GM23338 (cell line): ENCODE measurements around the gene RALGPS1. TPM values are rescaled to one million over a fixed set of nuclear protein-coding genes. Genes with fewer than 3 reads are reported as not detected.

Experiments used
- ATAC-seq: fragments of 200-7000 bp; cut with Tn5 transposase; 3 replicates; pipeline ENCODE4 v1.9.1; 2020
- DNase-seq: peaks from one replicate; pipeline ENCODE4 v3.0.0-alpha.2; 2015; ENCODE audit warnings: low spot score
- H2AFZ ChIP-seq: fragments of 200-600 bp; sonication (generic); 2 replicates; pipeline ENCODE4 v1.8.0; 2016; ENCODE audit warnings: antibody characterized with exemption, mild to moderate bottlenecking, moderate library complexity
- H3F3A ChIP-seq: fragments of 200-600 bp; sonication (generic); replicated peaks from 2 replicates; pipeline ENCODE4 v1.8.0; 2017; ENCODE audit warnings: antibody characterized with exemption, mixed run types, low read depth
- H3K27ac ChIP-seq: fragments of 200-600 bp; sonication (generic); 2 replicates; pipeline ENCODE4 v1.6.1; 2016; ENCODE audit warnings: low read depth
- H3K27me3 ChIP-seq: fragments of 200-600 bp; sonication (generic); 2 replicates; pipeline ENCODE4 v1.8.0; 2016; ENCODE audit warnings: mild to moderate bottlenecking, mixed run types, moderate library complexity; ENCODE audit not compliant: insufficient read depth
- H3K36me3 ChIP-seq: fragments of 200-600 bp; sonication (generic); 2 replicates; pipeline ENCODE4 v1.8.0; 2016; ENCODE audit warnings: mild to moderate bottlenecking; ENCODE audit not compliant: insufficient read depth
- H3K4me1 ChIP-seq: fragments of 200-600 bp; sonication (generic); 2 replicates; pipeline ENCODE4 v1.8.0; 2016; ENCODE audit warnings: mild to moderate bottlenecking, moderate library complexity; ENCODE audit not compliant: insufficient read depth
- H3K4me2 ChIP-seq: fragments of 200-600 bp; sonication (generic); 2 replicates; pipeline ENCODE4 v1.7.1; 2017; ENCODE audit warnings: mixed run types
- H3K4me3 ChIP-seq: fragments of 200-600 bp; sonication (generic); 2 replicates; pipeline ENCODE4 v1.6.1; 2016; ENCODE audit warnings: mixed run types
- H3K79me2 ChIP-seq: fragments of 200-600 bp; sonication (generic); replicated peaks from 2 replicates; pipeline ENCODE4 v1.8.0; 2017; ENCODE audit warnings: mild to moderate bottlenecking; ENCODE audit not compliant: insufficient read depth
- H3K9me2 ChIP-seq: fragments of 200-600 bp; sonication (generic); 2 replicates; pipeline ENCODE4 v1.8.0; 2017; ENCODE audit not compliant: insufficient read depth
- H4K20me1 ChIP-seq: fragments of 200-600 bp; sonication (generic); replicated peaks from 2 replicates; pipeline ENCODE4 v1.8.0; 2017; ENCODE audit warnings: mild to moderate bottlenecking; ENCODE audit not compliant: insufficient read depth
- H3K27ac Mint-ChIP-seq: 2 replicates; pipeline ENCODE4 v1.8.0; 2020; ENCODE audit warnings: inconsistent platforms, mild to moderate bottlenecking, moderate library complexity, mixed read lengths
- H3K27me3 Mint-ChIP-seq: 3 replicates; pipeline ENCODE4 v1.8.0; 2022; ENCODE audit warnings: low read depth, mild to moderate bottlenecking, moderate library complexity, mixed read lengths, inconsistent platforms; ENCODE audit not compliant: insufficient read depth, poor library complexity
- H3K36me3 Mint-ChIP-seq: 3 replicates; pipeline ENCODE4 v1.8.0; 2021; ENCODE audit warnings: low read depth, mild to moderate bottlenecking, inconsistent platforms, moderate library complexity, mixed read lengths
- H3K4me1 Mint-ChIP-seq: 3 replicates; pipeline ENCODE4 v1.8.0; 2020; ENCODE audit warnings: mild to moderate bottlenecking, inconsistent platforms, mixed read lengths
- H3K4me3 Mint-ChIP-seq: 3 replicates; pipeline ENCODE4 v1.8.0; 2021; ENCODE audit warnings: moderate library complexity, mild to moderate bottlenecking, inconsistent platforms, mixed read lengths
- H3K9me3 Mint-ChIP-seq: 3 replicates; pipeline ENCODE4 v1.8.0; 2020; ENCODE audit warnings: moderate library complexity, mild to moderate bottlenecking, inconsistent platforms, mixed read lengths
- CTCF ChIP-seq, 2 experiments: fragments of 200-600 bp in 1 of 2; sonication (generic) in 1 of 2; conservative IDR thresholded peaks; 2 replicates each; pipeline versions ENCODE4 v1.5.1 to v1.6.1; 2016 to 2017; ENCODE audit warnings: antibody characterized with exemption in 2 of 2, low read depth in 2 of 2, mild to moderate bottlenecking in 2 of 2, moderate library complexity in 1 of 2
- JUNB ChIP-seq: IDR thresholded peaks from one replicate; pipeline ENCODE4 v1.6.1; 2016; ENCODE audit warnings: antibody characterized with exemption; ENCODE audit not compliant: unreplicated experiment
- ZNF331 ChIP-seq: fragments of 250-450 bp; sonication (Bioruptor Pico); IDR thresholded peaks from 2 replicates; pipeline ENCODE4 v1.5.0; 2020; ENCODE audit warnings: low read depth, mild to moderate bottlenecking, moderate library complexity
- polyA plus RNA-seq: library from polyadenylated mRNA; unstranded; fragments of >200 nt; fragmentation: Nextera tagmentation; extraction: Ambion mirVana; gene quantifications from 2 replicates; pipeline ENCODE4 v1.2.1, GENCODE V29; 2016
- total RNA-seq: library from RNA; depleted of rRNA; stranded (reverse); fragments of >200 nt; shearing (Covaris generic); gene quantifications from 2 replicates; pipeline ENCODE4 v1.2.3, GENCODE V29; 2014
- TF ChIP-seq, protein P1 (sequence below): IDR thresholded peaks from 2 replicates; pipeline ENCODE4 v1.6.1; 2016; ENCODE audit warnings: antibody characterized with exemption

Gene RALGPS1
- total and polyA plus RNA-seq, 2 experiments from 2014 or later, result 18.2 to 57.1 TPM

DNA sequence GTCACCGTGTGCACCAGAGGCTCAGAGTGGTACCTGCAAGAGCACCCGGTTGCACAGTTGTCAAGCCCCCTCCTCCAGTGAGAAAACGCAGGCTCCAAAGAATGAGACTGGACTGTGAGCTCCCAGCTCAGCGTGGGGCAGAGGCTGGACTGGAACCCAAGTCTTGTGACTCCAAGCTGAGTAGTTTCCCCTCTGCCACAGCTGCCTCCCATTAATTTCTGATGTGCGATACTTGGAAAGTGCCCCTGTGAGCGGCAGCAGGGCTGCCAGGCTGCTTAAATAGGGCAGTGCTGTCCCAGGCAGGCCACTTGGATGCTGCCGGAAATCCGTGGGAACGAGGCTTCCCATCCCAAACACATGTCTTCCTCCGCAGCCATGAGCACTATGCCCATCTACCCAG lies 270.1 kb downstream of the RALGPS1 start:
- DNase-seq, result no peak
- H3K9me3 Mint-ChIP-seq, result no peaks in the 10 kb centered on the region
- Histone ChIP-seq H3F3A (no peaks in the 10 kb centered on the region), H3K36me3 (no peaks in the 10 kb centered on the region), H3K27me3 (no peaks in the 10 kb centered on the region), H3K79me2 (no peaks in the 10 kb centered on the region), H3K9me2 (no peaks in the 10 kb centered on the region), H2AFZ (no peak overlapping the region), H3K4me2 (no peak overlapping the region), H3K4me3 (no peak overlapping the region), H3K4me1 (peaks cover 7% of the 10 kb centered on the region; the same call in 1 of the 2 replicates), H4K20me1 (no peaks in the 10 kb centered on the region; the same call in 1 of the 2 replicates), H3K27ac (no peak overlapping the region)
- peaks cover 3% of the 10 kb centered on the region; the same call in 1 of the 3 replicates for H3K36me3 Mint-ChIP-seq
- no peak for ATAC-seq
- peaks cover 12% of the 10 kb centered on the region for H3K4me1 Mint-ChIP-seq
- H3K4me3 Mint-ChIP-seq, result no peak overlapping the region
- H3K27me3 Mint-ChIP-seq, result peaks cover 6% of the 10 kb centered on the region
- no peak for TF ChIP-seq ZNF331 (CRISPR knock-in tag)
- TF ChIP-seq CTCF (conservative IDR thresholded peaks at IDR 0.05; ENCODE audit: low read depth in 2 of 2), result no peak
- TF ChIP-seq, protein P1, sequence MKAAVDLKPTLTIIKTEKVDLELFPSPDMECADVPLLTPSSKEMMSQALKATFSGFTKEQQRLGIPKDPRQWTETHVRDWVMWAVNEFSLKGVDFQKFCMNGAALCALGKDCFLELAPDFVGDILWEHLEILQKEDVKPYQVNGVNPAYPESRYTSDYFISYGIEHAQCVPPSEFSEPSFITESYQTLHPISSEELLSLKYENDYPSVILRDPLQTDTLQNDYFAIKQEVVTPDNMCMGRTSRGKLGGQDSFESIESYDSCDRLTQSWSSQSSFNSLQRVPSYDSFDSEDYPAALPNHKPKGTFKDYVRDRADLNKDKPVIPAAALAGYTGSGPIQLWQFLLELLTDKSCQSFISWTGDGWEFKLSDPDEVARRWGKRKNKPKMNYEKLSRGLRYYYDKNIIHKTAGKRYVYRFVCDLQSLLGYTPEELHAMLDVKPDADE, result no peak
- H3K27ac Mint-ChIP-seq, result no peak overlapping the region

DNA sequence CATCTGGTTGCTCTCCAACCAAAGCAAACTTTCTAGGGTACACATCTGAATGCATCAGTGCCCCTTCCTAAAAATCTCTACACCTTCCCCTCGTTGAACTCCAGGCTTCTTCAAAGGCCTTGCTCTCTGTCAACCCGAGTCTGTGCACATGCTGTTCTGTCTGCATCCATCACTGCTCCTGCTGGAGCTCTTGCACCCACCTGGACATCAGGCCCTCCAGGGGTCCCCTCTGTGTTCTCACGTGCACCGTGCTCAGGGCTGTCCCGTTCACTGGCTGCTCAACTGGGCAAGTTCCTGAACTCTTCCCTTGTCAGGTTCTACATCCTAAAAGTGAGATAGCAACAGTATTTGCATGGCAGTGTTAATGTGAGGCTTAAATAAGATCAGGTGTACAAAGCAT lies 270.6 kb downstream of the RALGPS1 start:
- Histone ChIP-seq H4K20me1 (no peaks in the 10 kb centered on the region), H3K4me2 (no peak overlapping the region), H3K36me3 (no peaks in the 10 kb centered on the region), H3K27ac (no peak overlapping the region), H3K9me2 (no peaks in the 10 kb centered on the region), H3K27me3 (no peaks in the 10 kb centered on the region), H3K79me2 (no peaks in the 10 kb centered on the region), H3K4me3 (no peak overlapping the region), H3F3A (no peaks in the 10 kb centered on the region), H2AFZ (no peak overlapping the region), H3K4me1 (peaks cover 7% of the 10 kb centered on the region; the same call in 1 of the 2 replicates)
- ATAC-seq, result no peak
- Mint-ChIP-seq H3K27ac (no peak overlapping the region), H3K27me3 (peaks cover 6% of the 10 kb centered on the region), H3K4me3 (no peak overlapping the region), H3K36me3 (peaks cover 3% of the 10 kb centered on the region; the same call in 1 of the 3 replicates), H3K4me1 (peaks cover 12% of the 10 kb centered on the region), H3K9me3 (no peaks in the 10 kb centered on the region)
- no peak for TF ChIP-seq JUNB
- TF ChIP-seq ZNF331 (CRISPR knock-in tag), result no peak
- TF ChIP-seq, protein P1, result no peak
- no peak for DNase-seq
